Adrenal gland (tissue), 12 donors: ENCODE measurements around the gene DZANK1. TPM values are rescaled to one million over a fixed set of nuclear protein-coding genes. Genes with fewer than 3 reads are reported as not detected.
A peak's percentile ranks its signal among the peaks of the same experiment; 100 is the strongest.
"Not testable (repeated sequence)": the region's sequence is repeated elsewhere in the genome, so short reads cannot be mapped to it uniquely, and the experiment has no call there.

Experiments
- DNase-seq, 7 donors: peaks; one replicate each; pipeline ENCODE4 v3.0.0-alpha.2; 2019 to 2020
- H3K27ac ChIP-seq, 5 donors: fragments of 200-600 bp; sonication (generic) in 4 of 5; 1 replicate in 3 of 5; 2 replicates in 2 of 5; pipeline versions ENCODE4 v1.5.1 to v1.8.0; 2016 to 2020; ENCODE audit warnings: mild to moderate bottlenecking in 1 of 5
- H3K27me3 ChIP-seq: fragments of 200-600 bp; 2 replicates; pipeline ENCODE4 v1.8.0; 2021
- H3K36me3 ChIP-seq, 2 donors: fragments of 200-600 bp; replicated peaks in 1 of 2; 1 replicate in 1 of 2; 2 replicates in 1 of 2; pipeline versions ENCODE4 v1.5.1 to v1.8.0; 2018 to 2022
- H3K4me1 ChIP-seq, 2 donors: fragments of 200-600 bp; replicated peaks in 1 of 2; 1 replicate in 1 of 2; 2 replicates in 1 of 2; pipeline versions ENCODE4 v1.5.1 to v1.8.0; 2018 to 2021
- H3K4me3 ChIP-seq, 4 donors: fragments of 200-600 bp; sonication (generic) in 3 of 4; one replicate each; pipeline ENCODE4 v1.5.1; 2016 to 2018
- H3K9me3 ChIP-seq, 3 donors: fragments of 200-600 bp; sonication (generic) in 1 of 3; replicated peaks in 1 of 3; 1 replicate in 2 of 3; 2 replicates in 1 of 3; pipeline versions ENCODE4 v1.5.1 to v1.8.0; 2016 to 2021
- CTCF ChIP-seq, 6 experiments: fragments of 450-650 bp in 4 of 6; fragments of 200-600 bp in 2 of 6; sonication (generic) in 1 of 6; IDR thresholded peaks; 1 replicate in 5 of 6; 2 replicates in 1 of 6; pipeline versions ENCODE4 v1.5.1 to v1.8.0; 2016 to 2021; ENCODE audit warnings: antibody characterized with exemption in 6 of 6, mild to moderate bottlenecking in 2 of 6, moderate library complexity in 1 of 6
- POLR2A ChIP-seq, 2 donors: fragments of 450-650 bp; IDR thresholded peaks; one replicate each; pipeline ENCODE4 v1.6.1; 2017; ENCODE audit warnings: antibody characterized with exemption in 2 of 2, mild to moderate bottlenecking in 2 of 2, moderate library complexity in 1 of 2
- WGBS, 4 donors: extraction: QIAGEN DNeasy Blood & Tissue Kit in 2 of 4; methylation state at CpG; one replicate each; pipeline versions ENCODE4 v1.1.5 to v1.1.7; 2013 to 2017; 5-methylcytosine and 5-hydroxymethylcytosine counted together
- intact Hi-C, 2 donors: fragments of 100-400 bp; cut with DNase I; formaldehyde crosslinking; loops; one replicate each; pipeline versions ENCODE4 v1.14.1 to v1.15.0; 2022 to 2023
- polyA plus RNA-seq, 3 donors: library from polyadenylated mRNA; stranded (reverse); fragments of 200-250 nt in 2 of 3; fragments of 350-450 nt in 1 of 3; fragmentation: Illumina TruSeq in 1 of 3; extraction: RNeasy Lipid Tissue Mini Kit (QIAGEN cat#74804) in 1 of 3; gene quantifications; one replicate each; pipeline ENCODE4 v1.2.3, GENCODE V29; 2013 to 2014
- total RNA-seq, 9 donors: library from RNA; depleted of rRNA in 4 of 9; stranded (reverse); fragments of >200 nt in 4 of 9; fragments of 120-200 nt in 1 of 9; fragmentation: NEBNext Ultra II Directional in 1 of 9; extraction: Animal tissue kit (Norgen Biotek cat#: 25700) in 1 of 9; gene quantifications; one replicate each; pipeline versions ENCODE4 v1.1.0 to v1.2.4, GENCODE V29; 2013 to 2023
- donor health status: healthy with polysubstance abuse.
- donor health status: Bipolar disorder and iron deficiency.
- donor health status: DM: yes; HTN: yes; CAD: no.
- donor health status: DM: no; HTN: no; CAD: no.
- donor health status: DM: no; HTN: no; CAD: no.
- donor health status: DM: yes; HTN: yes; CAD: no.

DZANK1 gene
- total and polyA plus RNA-seq, 12 donors: 1.3 to 5.7 (median 3.0) TPM

- WGBS, 4 donors: 35 to 40% (median 37%) methylated on average over 6 of the region's 6 CpGs
- Histone ChIP-seq H3K27me3 (no peaks in the 10 kb centered on the region), H3K36me3 (no peaks in the 10 kb centered on the region), H3K4me1 (peaks cover 17 to 32% of the 10 kb centered on the region in 2 donors), H3K9me3 (no peaks in the 10 kb centered on the region), H3K27ac (peak overlapping the region in 2 of 5 donors; percentile 44 to 61), H3K4me3 (no peak overlapping the region)
- peak in 1 of 2 donors; percentile 28 for TF ChIP-seq POLR2A (IDR thresholded peaks at IDR 0.05)
- no peak for TF ChIP-seq CTCF (IDR thresholded peaks at IDR 0.05)
- DNase-seq: peak in 6 of 7 donors; percentile 64 to 78 (median 70)
- intact Hi-C loops: no loop called here
Measured at GRCh38 chr20:18388860-18389259, 78.0 kb downstream of the DZANK1 start.

DNA sequence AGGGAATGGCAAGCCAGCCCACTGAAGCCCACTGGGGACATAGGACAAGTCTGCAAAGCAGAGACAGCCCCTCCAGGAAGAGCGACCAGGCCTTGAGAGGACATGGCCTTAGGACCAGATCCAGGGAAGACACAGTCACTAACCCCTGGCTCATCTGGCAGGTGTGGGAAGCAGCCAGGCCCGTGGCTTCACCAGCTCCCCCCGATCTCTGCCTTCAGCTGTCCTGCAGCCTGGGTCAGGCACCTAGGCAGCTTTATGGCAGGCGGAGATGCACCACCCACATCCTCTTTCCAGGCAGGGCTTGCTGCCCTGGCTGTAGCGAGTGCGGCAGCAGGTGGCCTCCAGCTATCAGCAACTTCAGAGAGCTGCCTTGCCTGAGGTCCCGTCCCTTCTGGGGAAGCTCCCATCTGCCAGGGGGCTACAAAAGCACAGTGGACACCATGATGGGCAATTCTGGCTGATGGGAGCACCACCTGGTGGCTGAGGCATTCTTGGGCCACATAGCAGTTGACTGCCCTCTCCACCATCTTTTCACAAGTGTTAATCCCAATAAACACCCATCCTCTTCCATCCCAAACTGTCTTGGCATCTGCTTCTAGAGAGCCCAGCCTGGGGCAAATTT is 85.8 kb downstream of the DZANK1 start:
- Histone ChIP-seq H3K27me3 (no peaks in the 10 kb centered on the region), H3K4me3 (no peak overlapping the region), H3K36me3 (no peaks in the 10 kb centered on the region), H3K4me1 (peaks cover 5 to 9% of the 10 kb centered on the region in 2 donors), H3K27ac (no peak overlapping the region), H3K9me3 (no peaks in the 10 kb centered on the region)
- intact Hi-C loops: no loop called here
- TF ChIP-seq CTCF (IDR thresholded peaks at IDR 0.05): no peak
- no peak for TF ChIP-seq POLR2A (IDR thresholded peaks at IDR 0.05)
- WGBS, 4 donors: 85 to 90% (median 87%) methylated on average over 4 to 7 of the region's 7 CpGs
- DNase-seq: no peak

- no peaks in the 10 kb centered on the region for H3K27me3 ChIP-seq
- DNase-seq: no peak
- intact Hi-C loops: no loop called here
- no peaks in the 10 kb centered on the region for H3K4me1 ChIP-seq
- no peak overlapping the region for H3K4me3 ChIP-seq
- H3K36me3 ChIP-seq: no peaks in the 10 kb centered on the region
- TF ChIP-seq POLR2A (IDR thresholded peaks at IDR 0.05) (no peak), CTCF (IDR thresholded peaks at IDR 0.05) (no peak)
- 65 to 77% (median 69%) methylated on average over 7 to 8 of the region's 8 CpGs for WGBS, 4 donors
- no peaks in the 10 kb centered on the region for H3K9me3 ChIP-seq
- H3K27ac ChIP-seq: no peak overlapping the region
Measured at GRCh38 chr20:18377896-18378481, 88.8 kb downstream of the DZANK1 start.

DNA sequence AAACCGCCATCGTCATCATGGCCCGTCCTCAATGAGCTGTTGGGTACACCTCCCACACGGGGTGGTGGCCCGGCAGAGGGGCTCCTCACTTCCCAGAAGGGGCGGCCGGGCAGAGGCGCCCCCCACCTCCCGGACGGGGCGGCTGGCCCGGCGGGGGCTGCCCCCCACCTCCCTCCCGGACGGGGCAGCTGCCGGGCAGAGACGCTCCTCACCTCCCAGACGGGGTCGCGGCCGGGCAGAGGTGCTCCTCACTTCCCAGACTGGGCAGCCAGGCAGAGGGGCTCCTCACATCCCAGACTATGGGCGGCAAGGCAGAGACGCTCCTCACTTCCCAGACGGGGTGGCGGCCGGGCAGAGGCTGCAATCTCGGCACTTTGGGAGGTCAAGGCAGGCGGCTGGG is 91.3 kb downstream of the DZANK1 start:
- DNase-seq, H3K4me1 ChIP-seq, H3K4me3 ChIP-seq, H3K36me3 ChIP-seq, H3K27me3 ChIP-seq, H3K27ac ChIP-seq, H3K9me3 ChIP-seq, intact Hi-C loops: not testable (repeated sequence)
- WGBS, 4 donors: 90 to 100% (median 94%) methylated on average over 4 to 27 of the region's 28 CpGs

DNA sequence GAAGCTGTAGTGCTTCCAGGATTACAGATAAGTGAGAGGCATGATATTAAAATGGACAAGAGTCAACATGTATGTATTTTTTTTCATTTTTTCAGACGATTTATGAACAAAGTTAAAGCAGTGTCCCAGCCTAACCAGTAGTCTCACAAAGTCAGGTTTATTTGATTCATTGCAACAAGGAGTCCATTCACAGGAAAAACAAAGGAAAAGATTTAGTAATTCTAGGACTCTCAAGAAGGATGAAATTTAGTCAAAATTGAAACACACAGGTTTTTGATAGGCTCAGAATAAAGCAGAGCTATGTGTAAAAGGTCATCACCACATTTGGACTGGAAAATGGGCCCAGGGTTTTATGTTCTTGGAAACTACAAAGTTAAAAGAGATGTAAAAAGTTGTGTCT is 94.5 kb downstream of the DZANK1 start:
- no peaks in the 10 kb centered on the region for H3K4me1 ChIP-seq
- H3K9me3 ChIP-seq: no peaks in the 10 kb centered on the region
- no peak overlapping the region for H3K27ac ChIP-seq
- H3K36me3 ChIP-seq: no peaks in the 10 kb centered on the region
- intact Hi-C loops: no loop called here
- H3K27me3 ChIP-seq: no peaks in the 10 kb centered on the region
- H3K4me3 ChIP-seq: no peak overlapping the region
- WGBS, 4 donors: 39 to 47% (median 45%) methylated on average over 1 of the region's 1 CpG
- TF ChIP-seq POLR2A (IDR thresholded peaks at IDR 0.05) (no peak), CTCF (IDR thresholded peaks at IDR 0.05) (no peak)
- no peak for DNase-seq
